RCC 7860 (cell line): Measurements from ENCODE around the gene ARHGDIA.
A peak's percentile ranks its signal among the peaks of the same experiment; 100 is the strongest.

Source experiments
- DNase-seq: peaks from one replicate; pipeline ENCODE4 v3.0.0-alpha.2; 2015; ENCODE audit warnings: low spot score
- FAIRE-seq: peaks from 2 replicates; lab custom pipeline; 2012; peaks lifted over from hg19 to GRCh38; lab: Jason Lieb, UNC

Gene ARHGDIA

DNA sequence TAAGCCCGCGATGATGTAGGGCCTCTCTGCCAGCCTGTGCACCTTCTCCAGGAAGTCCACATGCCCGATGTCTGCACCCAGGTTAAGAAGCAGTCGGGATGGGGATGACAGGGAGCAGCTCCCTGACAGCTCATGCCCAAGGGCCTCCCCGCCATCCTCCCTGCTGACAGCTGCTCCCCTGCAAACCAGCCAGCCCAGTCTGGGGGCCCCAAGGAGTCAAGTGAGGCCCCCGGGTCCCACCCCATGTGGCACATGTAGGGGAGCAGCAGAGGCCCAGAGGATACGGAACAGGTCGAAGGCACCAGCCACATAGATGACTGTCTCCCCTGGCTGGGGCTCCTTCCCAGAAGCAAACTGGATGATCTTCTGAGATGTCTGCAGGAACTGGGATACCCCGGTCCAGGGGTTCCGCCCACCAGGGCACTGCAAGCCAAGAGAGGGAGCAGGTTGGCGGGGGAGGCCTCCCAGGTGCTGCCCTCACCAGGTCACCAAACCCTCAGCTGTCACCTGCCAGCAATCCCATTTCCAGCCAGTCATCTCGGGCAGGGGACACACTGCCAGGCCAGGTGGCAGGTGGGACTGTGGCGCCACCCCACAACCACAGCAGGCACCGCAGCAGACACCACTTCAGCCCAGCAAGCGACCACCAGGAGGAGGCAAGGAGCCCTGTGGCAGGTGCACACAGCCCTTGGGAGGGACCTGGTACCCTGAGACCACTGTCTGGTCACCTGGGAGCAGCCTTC, 35.5 kb upstream of the ARHGDIA start:
- no peak for DNase-seq
- no peak for FAIRE-seq

DNA sequence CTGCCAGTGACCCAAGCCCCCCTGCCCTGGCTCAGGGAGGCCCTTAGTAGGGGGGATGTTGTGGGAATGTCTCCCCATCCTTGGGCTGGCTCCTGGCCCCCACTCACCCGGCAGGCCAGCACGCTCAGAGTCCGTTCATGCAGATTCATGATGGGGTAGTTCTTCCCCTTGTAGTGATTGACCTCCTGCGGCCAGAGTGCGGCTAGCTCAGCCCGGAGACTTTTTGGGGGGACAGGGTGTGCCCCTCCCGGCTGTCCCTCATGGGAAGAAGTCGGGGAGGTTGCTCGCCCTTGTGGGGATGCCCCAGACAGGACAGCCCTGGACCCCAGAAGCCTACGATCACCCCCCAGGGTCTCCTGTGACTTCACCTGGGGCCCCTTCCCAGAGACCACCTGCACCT, 34.9 kb upstream of the ARHGDIA start:
- DNase-seq (no peak), FAIRE-seq (no peak)

DNA sequence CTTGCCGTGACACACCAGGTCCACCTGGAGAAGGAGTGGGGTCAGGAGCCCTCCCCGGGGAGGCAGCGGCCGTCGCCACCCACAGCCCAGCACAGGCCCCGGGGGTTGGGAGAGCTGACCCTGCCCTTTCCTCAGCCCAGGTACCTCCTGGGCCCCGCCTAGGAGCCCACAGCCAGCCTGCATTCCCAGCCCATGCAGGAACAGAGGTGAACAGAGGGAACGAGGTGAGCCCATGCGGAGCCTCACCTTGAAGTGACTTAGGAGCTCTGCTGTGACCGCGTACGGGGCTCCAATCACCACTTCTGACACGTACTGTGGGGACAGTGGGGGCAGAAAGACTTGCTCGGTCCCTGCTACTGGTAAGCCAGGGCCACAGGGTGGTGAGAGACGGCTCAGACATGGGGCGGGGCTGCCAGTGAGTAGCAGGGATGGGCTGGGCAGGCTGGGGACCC, 34.3 kb upstream of the ARHGDIA start:
- no peak for FAIRE-seq

DNA sequence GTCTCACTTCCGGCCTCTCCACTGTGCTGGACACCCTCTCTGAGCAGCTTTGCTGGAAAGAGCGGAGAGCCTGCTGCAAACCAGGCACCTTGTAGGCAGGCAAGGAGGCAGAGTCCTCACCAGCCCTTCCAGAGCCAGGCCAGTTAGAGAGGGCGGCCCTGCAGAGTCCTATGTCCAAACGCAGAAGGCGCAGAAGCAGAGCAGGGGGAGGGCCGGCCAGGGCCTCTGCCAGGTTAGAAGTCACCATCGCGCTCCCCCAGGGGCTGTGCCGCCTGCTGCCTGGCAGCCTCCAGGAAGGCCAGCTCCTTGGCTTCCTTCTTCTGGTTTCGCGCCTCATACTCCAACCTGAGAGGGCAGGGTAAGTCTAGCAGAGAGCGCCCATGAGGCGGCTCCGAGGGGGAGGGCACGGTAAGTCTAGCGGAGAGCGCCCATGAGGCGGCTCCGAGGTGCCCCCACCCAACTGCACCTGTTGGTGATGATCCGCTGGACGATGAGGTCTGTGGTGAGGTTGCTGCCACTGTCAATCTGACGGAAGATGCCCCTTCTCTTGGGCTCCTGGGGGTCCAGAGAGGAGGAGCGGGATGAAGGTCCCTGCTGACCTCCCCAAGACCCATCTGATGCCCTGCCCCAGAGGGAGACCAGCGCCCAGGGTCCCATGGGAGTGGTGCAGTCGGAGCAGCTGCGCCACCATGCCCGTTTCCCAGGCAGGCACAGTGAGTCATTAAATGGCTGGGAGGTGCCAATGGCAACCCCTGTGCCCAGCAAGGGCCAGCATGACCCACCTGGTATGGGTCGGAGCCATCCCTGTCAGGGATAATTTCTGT, 33.7 kb upstream of the ARHGDIA start:
- DNase-seq (no peak), FAIRE-seq (no peak)

More for the DNA sequence above, 34.3 kb upstream of the ARHGDIA start:
- no peak for DNase-seq

DNA sequence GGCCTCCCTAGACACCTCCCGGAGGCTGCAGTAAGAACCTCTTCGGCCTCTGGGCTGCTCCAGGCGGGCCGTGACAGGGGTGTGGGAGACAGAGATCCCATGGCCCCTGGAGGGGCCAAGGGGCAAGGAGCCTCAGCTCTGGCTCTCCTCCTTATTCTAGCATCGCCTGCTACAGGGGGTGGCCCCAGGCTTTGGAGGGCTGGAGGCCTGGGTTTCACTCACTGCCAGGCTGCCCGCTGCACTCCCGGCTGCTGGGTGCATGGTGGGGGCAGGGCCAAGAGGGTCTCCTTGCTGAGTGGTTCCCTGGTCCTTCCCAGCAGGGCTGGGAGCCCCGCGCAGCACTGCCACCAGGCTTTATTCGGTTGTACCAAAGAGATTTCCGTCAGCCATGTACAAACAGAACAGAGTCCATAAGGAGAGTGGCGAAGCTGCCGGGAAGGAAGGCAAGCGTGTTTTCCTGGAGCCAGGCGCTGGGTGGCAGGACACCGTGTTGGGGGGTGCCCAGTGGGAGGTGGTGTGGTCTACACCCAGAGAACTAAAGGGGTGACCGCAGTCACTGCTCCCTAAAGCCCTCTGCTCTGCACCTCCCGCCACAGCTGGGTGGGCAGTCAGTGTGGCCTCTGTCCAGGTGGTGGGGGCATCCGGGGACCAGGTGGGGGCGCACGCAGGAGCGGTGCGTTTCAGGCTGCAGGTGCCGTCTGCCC, 32.9 kb upstream of the ARHGDIA start:
- FAIRE-seq (no peak), DNase-seq (no peak)

DNA sequence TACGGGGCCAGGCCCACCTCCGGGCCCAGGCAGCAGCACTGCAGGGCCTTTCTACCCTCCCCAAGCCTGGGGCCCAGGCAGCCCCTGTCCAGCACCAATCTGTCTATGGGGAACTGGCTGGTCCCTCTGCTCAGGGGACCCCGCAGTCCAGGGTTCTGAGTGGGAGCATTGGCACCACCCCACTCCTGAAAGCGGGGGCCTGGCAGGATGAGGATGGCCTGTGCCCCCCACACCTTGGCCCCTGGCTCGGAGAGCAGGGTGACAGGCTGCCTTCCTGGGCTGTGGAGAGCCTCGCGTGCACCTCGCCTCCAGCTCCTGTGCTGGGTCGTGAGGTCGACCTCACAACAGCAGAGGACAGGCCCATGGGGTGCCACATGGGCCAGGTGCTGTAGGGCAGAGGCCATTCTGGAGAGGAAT, 32.3 kb upstream of the ARHGDIA start:
- no peak for DNase-seq
- FAIRE-seq, result no peak

DNA sequence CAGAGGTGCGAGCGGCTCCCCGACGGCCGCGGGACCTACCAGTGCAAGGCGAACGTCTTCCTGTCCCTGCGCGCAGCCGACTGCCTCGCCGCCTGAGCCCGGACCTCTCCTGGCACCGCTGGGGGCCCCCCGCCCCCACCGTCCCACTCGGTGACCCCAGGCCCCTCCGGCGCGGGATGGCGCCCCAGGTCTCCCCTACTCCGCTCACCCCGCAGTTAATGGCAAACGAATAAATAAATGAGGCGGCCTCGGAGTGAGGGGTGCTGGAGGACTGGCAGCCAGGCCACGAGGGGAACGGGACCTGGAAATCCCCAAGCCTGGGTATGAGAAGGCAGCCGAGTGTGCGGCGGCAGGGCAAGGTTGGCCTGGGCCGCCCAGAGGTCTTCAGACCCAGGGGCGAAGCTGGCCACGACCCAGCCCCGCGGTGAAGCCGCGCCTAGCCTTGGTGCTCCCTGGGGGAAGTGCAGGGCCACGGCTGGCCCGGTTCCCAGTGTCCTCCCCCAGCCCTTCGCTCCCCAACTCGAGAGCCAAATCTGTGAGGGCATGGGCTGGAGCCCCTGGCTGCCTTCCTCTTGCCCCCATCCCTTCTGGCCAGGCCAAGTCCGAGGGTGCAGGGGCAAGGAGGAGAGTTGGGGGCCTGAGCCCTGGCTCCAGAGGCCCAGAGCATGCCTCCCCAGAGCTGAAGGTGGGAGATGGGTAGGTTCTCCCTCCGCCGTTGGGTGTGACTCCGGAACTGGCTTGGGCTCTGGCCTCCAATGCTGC, 31.7 kb upstream of the ARHGDIA start:
- no peak for DNase-seq
- no peak for FAIRE-seq

DNA sequence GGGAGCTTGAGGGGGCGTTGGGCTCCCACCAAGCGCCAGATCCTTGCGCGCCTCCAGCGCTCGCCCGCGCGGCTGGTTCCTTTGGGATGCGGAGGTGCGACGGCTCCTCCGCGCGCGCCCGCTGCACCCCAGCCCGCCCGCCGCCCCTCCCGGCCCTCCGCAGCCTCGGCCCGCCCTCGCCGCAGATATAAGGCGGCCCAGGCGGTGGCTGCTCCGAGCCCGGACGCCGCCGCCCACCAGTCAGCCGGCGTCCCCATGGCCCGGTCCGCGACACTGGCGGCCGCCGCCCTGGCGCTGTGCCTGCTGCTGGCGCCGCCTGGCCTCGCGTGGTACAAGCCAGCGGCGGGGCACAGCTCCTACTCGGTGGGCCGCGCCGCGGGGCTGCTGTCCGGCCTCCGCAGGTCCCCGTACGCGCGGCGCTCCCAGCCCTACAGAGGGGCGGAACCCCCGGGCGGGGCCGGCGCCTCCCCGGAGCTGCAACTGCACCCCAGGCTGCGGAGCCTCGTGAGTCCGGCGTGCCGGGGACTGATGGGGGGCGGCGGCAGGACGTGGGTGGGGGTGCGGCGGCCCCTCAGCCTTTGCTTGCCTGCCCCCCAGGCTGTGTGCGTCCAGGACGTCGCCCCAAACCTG, 31.0 kb upstream of the ARHGDIA start, which contains the start of gene NPB:
Gene NPB, plus strand, starts transcription at position 216 of the 630 bp plus-strand sequence. Its CDS starts 40 bp downstream, at position 256.
- FAIRE-seq (no peak), DNase-seq (no peak)

DNA sequence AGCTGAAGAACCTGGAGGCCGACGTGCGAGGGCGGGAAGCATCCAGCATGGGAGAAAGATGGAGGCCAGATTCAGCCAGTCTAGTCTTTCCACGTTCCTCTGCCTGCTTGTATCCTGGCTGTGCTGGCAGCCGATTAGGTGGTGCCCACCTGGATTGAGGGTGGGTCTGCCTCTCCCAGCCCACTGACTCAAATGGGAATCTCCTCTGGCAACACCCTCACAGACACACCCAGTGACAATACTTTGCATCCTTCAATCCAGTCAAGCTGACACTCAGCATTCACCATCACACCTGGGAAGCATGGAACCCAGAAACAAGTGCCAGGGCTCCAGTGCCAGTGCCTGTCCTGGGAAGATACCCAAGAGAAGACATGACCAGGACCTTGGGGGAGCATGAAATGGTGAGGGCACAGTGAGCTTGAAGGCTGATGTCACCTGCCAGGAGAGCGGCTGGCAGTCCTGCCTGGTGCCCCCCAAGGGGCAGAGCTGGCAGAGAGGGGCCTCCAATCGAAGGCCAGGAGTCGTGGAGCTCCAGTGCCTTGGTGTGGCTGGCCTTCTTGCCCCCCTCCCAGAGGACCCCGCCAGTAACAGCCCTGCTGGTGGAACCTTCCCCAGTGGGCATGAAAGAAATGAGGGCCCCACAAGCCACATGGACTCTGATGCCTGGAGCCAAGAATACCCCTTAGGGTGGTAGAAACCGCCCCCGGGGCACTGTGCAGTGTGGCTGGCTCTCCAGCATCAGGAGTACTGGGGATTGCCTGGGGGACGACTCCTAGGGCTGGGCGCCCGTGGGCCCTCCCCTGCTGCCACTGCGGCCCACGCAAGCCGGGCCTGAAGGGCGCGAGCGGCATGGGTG, 30.3 kb upstream of the ARHGDIA start:
- FAIRE-seq (no peak), DNase-seq (no peak)

DNA sequence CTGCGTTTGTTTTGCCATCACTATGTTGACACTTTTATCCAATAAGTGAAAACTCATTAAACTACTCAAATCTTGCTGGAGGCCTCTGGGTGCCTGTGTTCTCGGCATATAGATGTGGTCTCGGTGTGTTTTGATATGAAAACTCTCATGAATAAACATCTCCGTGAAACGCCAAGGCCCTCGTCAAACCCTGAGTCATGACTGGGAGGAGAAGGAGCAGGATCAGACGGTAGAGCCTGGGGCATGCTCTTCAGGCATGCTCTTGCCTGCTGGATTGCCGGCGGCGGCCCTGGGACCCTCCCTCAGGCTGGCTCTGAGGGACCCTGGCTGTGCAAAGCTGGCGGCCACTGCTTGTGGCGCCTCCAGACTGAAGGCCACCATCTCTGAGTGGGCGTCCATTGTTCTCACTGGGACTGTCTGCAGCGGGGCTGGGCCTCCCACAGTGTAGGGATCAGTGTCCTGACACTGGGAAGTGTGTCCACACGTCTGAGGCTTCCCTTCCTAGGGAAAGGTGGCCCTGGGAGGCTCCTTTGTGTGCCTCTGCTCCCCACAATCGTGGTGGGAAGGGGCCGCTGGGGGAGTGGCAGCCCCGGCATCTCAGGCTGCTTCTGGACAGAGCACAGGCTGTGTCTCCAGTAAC, 29.2 kb upstream of the ARHGDIA start:
- FAIRE-seq (no peak), DNase-seq (no peak)

DNA sequence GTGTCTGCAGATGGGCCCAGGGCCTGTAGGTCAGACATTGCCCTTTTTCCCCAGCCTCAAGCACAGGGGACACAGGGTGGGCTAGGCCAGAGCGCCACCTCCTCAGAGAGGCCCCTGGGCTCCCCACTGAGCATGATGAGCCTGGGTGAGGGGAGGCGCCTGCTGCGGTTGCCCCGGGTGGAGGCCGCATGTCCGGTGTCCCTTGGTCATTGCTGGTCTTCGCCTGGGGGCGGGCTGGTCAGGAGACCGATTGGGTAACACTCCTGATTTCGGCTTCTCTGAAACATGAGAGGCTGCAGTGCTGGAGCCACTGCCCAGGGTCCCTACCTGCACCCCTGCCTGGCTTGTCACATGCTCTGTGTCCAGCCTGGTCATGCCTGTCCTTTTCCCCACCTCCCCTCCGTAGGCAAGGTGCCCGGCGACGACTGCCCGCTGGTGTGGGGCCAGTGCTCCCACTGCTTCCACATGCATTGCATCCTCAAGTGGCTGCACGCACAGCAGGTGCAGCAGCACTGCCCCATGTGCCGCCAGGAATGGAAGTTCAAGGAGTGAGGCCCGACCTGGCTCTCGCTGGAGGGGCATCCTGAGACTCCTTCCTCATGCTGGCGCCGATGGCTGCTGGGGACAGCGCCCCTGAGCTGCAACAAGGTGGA, 28.5 kb upstream of the ARHGDIA start:
- FAIRE-seq (no peak), DNase-seq (no peak)

DNA sequence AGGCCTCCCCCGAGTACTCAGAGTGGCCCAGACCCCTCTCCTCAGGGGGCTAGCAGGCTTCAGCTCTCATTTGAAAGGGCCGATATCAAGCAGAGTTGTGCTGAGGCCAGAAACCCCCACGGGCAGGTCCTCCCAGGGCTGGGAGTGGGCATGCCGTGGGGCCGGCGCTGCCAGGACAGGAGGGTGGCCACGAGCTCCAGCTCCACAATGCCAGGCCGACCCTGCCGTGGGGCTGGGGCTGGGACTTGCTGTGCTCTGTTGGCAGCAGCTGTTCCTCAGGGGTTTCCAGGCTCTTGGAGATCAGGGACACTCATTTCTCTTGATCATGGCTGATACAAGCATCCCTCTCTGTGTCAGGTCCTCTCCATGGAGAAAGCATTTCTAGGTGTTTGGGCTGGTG, 27.7 kb upstream of the ARHGDIA start:
- FAIRE-seq (no peak), DNase-seq (no peak)

DNA sequence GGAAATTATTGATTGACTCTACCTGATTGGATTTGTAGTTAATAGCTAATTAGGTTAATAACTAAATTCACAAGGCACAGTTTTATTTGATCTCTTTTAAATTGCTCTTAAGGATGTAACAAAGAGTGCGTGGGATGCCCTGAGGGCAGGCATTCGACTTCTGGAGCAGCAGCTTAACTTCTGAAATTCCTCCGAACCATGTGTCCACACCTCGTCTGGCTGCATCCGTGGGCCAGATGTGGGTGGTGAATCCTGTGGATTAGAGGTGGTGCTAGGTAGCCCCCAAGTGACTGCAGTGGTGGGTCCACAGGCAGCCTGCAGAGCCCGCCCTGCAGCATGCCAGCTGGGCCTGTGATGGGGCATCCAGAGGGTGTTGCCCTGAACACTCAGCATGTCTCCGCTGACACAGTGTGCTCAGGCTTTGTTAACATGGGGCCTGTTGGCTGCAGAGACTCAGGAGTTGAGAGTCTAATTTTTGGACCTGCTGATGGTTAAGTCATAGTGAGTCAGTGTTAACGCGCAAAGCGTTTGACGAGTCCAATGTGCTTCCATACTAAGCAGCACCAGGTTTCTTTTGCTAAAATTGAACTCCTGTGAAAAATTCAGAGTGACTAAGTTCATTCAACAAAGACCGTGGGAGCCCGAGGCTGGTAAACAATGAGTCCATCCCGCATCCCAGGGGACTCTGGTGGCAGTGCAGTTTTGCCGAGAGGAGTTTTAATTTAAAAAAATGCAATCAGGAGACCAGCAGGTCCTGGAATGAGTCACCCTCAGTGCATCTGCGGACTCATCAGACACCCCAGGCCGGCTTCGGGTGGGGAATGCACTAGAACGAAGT, 27.1 kb upstream of the ARHGDIA start:
- FAIRE-seq (peak; percentile 79), DNase-seq (peak; percentile 88)

DNA sequence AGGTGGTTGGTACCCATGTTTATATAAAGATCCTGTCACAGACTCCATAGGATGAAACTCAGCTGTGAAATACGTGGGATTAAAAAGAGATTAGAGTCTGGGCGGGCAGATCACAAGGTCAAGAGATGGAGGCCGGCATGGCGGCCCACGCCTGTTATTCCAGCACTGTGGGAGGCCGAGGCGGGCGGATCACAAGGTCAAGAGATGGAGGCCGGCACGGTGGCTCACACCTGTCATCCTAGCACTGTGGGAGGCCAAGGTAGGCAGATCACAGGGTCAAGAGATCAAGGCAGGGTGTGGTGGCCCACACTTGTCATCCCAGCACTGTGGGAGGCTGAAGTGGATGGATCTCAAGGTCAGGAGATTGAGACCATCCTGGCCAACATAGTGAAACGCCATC, 24.3 kb upstream of the ARHGDIA start:
- FAIRE-seq (no peak), DNase-seq (no peak)

DNA sequence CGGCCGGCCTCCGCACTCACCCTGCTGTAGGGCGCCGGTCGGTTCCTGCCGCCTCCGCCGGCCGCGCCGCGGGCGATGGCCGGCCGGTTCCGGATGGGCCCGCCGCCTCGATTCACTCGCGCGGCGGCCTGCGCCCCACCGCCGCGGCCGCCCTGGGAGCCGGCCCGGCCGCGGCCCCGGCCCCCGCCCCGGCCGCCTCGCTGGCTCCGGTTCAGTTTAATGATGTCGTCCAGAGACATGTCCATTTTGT, 20.1 kb upstream of the ARHGDIA start:
- FAIRE-seq, result no peak
- DNase-seq, result no peak

DNA sequence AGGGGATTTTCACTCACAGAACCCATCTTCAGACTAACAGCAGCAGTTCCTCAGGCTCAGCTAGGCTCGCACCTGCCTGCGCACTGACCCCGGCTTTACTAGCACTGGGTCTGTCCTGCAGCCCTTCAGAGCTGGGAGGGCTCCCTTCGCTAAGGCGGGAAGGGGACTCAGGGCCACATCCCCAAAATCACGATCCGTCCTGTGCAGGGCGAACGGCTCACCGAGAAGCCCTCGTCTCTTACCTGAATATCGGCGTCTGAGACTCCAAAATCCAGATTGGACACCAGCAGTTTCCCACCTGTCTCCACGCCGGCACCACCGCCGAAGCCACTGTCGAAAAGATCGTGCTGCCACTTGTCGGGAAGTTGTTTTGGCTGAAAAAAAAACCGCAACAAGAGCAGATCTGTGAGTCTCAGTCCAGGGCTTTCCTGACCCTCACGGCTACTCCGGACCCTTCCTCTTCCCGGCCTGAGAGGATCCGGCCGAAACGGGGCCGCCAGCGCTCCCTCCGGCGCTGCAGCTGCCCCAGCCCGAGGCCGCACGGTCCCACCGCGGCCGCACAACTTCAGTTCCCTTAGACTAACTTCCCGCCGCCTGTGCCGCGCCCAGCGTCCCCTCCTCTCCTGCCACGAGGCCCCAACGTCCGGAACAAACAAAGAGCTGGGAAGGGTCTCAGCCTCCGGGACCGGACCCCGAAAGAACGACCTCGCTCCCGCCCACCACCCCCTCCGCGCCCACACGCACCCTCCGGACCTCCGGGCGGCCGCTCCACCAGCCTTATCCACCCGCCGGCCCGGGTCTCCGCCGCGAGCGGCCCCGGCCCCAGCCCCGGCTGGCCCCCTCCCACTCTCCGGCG, 19.5 kb upstream of the ARHGDIA start:
- DNase-seq (peak; percentile 6), FAIRE-seq (no peak)

DNA sequence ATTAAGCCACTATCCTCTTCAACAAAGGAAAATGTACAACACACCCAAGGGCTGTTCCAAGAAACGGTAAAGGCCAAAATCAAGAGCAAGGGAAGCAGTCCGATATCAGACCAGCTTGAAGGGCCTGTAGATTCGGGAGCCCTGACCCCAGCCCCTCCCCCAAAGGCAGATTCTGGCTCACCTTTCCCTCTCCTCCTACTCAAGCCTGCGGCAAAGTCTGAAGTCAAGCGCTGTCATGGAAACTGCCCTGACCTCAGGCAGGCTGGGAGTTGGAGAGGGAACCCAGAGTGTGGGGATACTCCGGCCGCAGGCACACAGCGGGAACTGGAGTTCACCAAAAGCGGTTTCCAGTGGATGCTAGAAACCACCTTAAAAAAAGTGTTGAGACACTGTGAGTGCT, 18.5 kb upstream of the ARHGDIA start:
- FAIRE-seq (no peak), DNase-seq (no peak)
